Urinary bladder (tissue), 4 donors: Measurements from ENCODE around the gene OR6A2. TPM values are rescaled to one million over a fixed set of nuclear protein-coding genes. Genes with fewer than 3 reads are reported as not detected.
A peak's percentile ranks its signal among the peaks of the same experiment; 100 is the strongest.
"Not testable (repeated sequence)": the region's sequence is repeated elsewhere in the genome, so short reads cannot be mapped to it uniquely, and the experiment has no call there.

Experiments
- DNase-seq: peaks from one replicate; pipeline ENCODE4 v3.0.0-alpha.2; 2015; ENCODE audit errors: extremely low spot score
- H3K27ac ChIP-seq: one replicate; pipeline ENCODE4 v1.5.1; 2013; ENCODE audit warnings: low read depth, mild to moderate bottlenecking, moderate library complexity
- H3K36me3 ChIP-seq: one replicate; pipeline ENCODE4 v1.6.1; 2013; ENCODE audit warnings: mild to moderate bottlenecking, moderate library complexity; ENCODE audit not compliant: insufficient read depth
- H3K4me1 ChIP-seq: one replicate; pipeline ENCODE4 v1.6.1; 2013; ENCODE audit warnings: mild to moderate bottlenecking, moderate library complexity; ENCODE audit not compliant: insufficient read depth
- H3K4me3 ChIP-seq: one replicate; pipeline ENCODE4 v1.5.1; 2013; ENCODE audit warnings: low read depth, low read length
- WGBS: extraction: QIAGEN DNeasy Blood & Tissue Kit; methylation state at CpG from one replicate; pipeline ENCODE4 v1.1.7; 2013; 5-methylcytosine and 5-hydroxymethylcytosine counted together
- polyA plus RNA-seq: library from polyadenylated mRNA; stranded (reverse); fragments of 200-250 nt; gene quantifications from one replicate; pipeline ENCODE4 v1.2.3, GENCODE V29; 2013
- total RNA-seq: library from RNA; depleted of rRNA; stranded (reverse); fragments of >200 nt; gene quantifications from one replicate; pipeline ENCODE4 v1.2.3, GENCODE V29; 2014
- donor health status: healthy with polysubstance abuse.
- donor health status: healthy.

OR6A2 gene
- total and polyA plus RNA-seq, 2 donors = 0.85 TPM; not detected in 1

GRCh38 chr11:6801075-6801474 is 1.6 kb upstream of the OR6A2 start:
- not testable (repeated sequence) for DNase-seq, H3K36me3 ChIP-seq, H3K4me1 ChIP-seq, H3K4me3 ChIP-seq, H3K27ac ChIP-seq

DNA sequence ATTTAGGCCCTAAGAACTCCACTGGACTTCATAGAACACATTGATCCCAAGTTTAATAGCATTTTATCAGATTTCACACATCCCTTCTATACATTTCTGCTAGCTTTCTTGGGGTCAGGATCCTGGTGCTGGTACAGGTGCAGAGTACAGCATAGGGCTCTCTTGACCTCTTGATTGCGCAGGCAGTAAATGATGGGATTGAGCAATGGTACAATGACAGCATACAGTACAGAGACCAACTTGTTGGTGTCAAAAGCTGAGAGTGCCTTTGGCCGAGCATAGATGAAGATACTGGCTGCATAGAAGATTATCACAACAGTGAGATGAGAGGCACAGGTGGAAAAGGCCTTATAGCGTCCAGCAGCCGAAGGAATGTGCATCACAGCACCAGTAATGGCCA is 4.8 kb downstream of the OR6A2 start:
- DNase-seq = no peak
- H3K4me3 ChIP-seq = no peak overlapping the region
- whole genome bisulfite sequencing = 82% methylated on average over 4 of the region's 4 CpGs
- no peaks in the 10 kb centered on the region for H3K4me1 ChIP-seq
- no peaks in the 10 kb centered on the region for H3K36me3 ChIP-seq
- H3K27ac ChIP-seq = no peak overlapping the region

GRCh38 chr11:6790546-6790945 is 8.9 kb downstream of the OR6A2 start:
- Histone ChIP-seq H3K27ac (no peak overlapping the region), H3K4me3 (no peak overlapping the region), H3K4me1 (no peaks in the 10 kb centered on the region), H3K36me3 (no peaks in the 10 kb centered on the region)
- 69% methylated on average over 2 of the region's 2 CpGs for WGBS
- no peak for DNase-seq

GRCh38 chr11:6782720-6783119 is 16.8 kb downstream of the OR6A2 start, which contains the start of gene OR2AG1:
OR2AG1 (plus strand) TSS chr11:6783020; CDS start chr11:6785038, 2,018 bp downstream.
- no peak for DNase-seq
- 76% methylated on average over 2 of the region's 2 CpGs for WGBS
- no peaks in the 10 kb centered on the region for H3K36me3 ChIP-seq
- no peak within 1 kb of the TSS for H3K4me3 ChIP-seq
- H3K4me1 ChIP-seq = no peaks in the 10 kb centered on the region
- H3K27ac ChIP-seq = no peak within 1 kb of the TSS

DNA sequence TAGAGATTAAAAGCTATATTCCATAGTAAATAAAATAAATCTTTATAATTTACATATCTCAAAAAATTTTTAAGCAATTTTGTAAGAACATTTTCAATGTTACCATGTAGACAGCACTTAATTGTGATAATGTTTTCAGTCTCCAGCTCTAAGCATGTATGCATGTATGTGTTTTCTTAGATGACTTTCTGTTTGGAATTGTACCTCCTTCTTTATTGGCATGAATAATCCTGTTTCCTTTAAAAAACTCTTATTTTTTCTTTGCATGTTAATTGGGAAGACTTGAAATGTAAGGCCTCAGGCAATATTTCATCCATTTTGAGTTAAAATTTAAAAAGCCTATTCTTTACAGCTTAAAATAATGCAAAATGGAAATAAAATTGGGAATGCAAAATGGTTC is 18.7 kb downstream of the OR6A2 start:
- Histone ChIP-seq H3K4me1 (no peaks in the 10 kb centered on the region), H3K4me3 (no peak overlapping the region), H3K36me3 (no peaks in the 10 kb centered on the region), H3K27ac (no peak overlapping the region)
- DNase-seq = no peak

DNA sequence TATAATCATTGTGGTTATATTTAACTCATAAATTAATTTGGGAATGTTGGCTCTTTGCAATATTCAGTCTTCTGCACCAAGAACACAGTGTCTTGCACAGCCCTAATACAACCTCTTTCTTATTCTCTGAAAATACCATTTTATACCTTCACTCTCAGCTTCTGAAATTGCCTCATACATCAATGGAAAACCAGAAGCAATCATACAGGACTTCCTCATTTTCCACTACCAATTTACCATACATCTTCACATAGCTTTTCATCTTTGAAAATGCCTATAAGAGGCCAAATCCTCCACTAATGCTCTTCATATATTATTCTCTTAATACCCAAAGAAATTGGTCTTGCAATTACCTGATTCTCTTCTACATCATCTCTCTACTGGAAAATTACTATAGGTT is 21.0 kb downstream of the OR6A2 start:
- Histone ChIP-seq H3K36me3 (no peaks in the 10 kb centered on the region), H3K4me1 (no peaks in the 10 kb centered on the region), H3K27ac (no peak overlapping the region), H3K4me3 (no peak overlapping the region)
- DNase-seq = no peak

GRCh38 chr11:6771926-6772893 is 27.3 kb downstream of the OR6A2 start, which contains the start of gene OR2AG2:
OR2AG2 (minus strand) TSS chr11:6771976; CDS start chr11:6768957, 3,019 bp downstream.
- no peak for DNase-seq
- 60% methylated on average over 4 of the region's 4 CpGs for WGBS
- H3K4me1 ChIP-seq = no peaks in the 10 kb centered on the region
- H3K4me3 ChIP-seq = no peak within 1 kb of the TSS
- no peak within 1 kb of the TSS for H3K27ac ChIP-seq
- no peaks in the 10 kb centered on the region for H3K36me3 ChIP-seq

- WGBS = 52% methylated on average over 2 of the region's 2 CpGs
- Histone ChIP-seq H3K36me3 (no peaks in the 10 kb centered on the region), H3K4me3 (no peak overlapping the region), H3K4me1 (no peaks in the 10 kb centered on the region), H3K27ac (no peak overlapping the region)
- DNase-seq = peak; percentile 17
Observed at GRCh38 chr11:6757373-6757967, 42.0 kb downstream of the OR6A2 start.

DNA sequence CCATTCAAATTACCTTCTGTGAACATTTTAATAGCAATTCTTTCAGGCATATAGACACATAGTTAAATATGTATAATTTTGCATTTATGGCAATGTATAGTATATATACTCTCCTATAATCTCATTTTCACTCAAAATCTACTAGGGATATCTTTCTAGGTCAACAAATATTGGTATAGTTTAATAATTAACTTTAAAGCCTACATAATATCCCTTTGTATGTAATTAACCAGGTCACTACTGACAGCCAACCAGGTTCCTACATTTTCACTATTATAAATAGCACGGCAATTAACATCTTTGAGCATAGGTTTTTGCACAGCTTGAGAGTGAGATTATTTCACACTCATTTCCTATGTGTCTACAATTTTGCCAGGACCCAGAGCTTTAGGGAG is 43.5 kb downstream of the OR6A2 start:
- no peaks in the 10 kb centered on the region for H3K4me1 ChIP-seq
- H3K36me3 ChIP-seq = no peaks in the 10 kb centered on the region
- H3K27ac ChIP-seq = no peak overlapping the region
- DNase-seq = no peak
- no peak overlapping the region for H3K4me3 ChIP-seq
- WGBS = 81% methylated on average over 1 of the region's 1 CpG

GRCh38 chr11:6755303-6755952 is 44.1 kb downstream of the OR6A2 start:
- Histone ChIP-seq H3K4me1 (no peaks in the 10 kb centered on the region), H3K36me3 (no peaks in the 10 kb centered on the region), H3K4me3 (no peak overlapping the region), H3K27ac (no peak overlapping the region)
- WGBS = 7% methylated on average over 5 of the region's 5 CpGs
- no peak for DNase-seq

DNA sequence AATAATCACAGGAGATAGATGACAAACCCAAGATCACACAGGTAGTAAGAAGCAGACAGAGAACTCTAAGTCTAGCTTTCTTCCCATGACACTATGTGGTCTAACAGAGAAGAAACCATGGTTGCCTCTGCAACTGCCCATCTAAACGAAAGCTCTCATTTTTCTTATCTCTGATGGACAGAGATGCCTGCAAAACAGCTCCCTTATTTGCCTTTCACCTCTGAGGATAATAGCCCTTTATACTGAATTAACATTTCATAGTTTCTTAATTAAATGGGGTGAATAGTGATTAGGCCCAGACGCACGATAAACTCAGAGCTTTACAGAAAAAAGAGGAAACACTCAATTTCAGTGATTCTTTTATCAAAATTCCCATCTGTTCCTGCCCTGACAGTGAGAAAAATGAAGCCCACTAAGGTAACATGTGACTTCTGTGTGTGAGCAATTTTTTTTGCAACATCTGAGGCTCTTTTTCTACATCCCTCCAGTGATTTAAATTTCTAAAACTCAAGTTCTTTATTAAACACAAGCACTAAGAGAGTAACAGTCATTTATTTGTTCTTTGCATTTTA is 52.3 kb downstream of the OR6A2 start:
- 74% methylated on average over 3 of the region's 3 CpGs for WGBS
- Histone ChIP-seq H3K27ac (no peak overlapping the region), H3K36me3 (no peaks in the 10 kb centered on the region), H3K4me1 (no peaks in the 10 kb centered on the region), H3K4me3 (no peak overlapping the region)
- no peak for DNase-seq

GRCh38 chr11:6746626-6747025 is 52.9 kb downstream of the OR6A2 start:
- Histone ChIP-seq H3K4me1 (no peaks in the 10 kb centered on the region), H3K4me3 (peak overlapping the region; percentile 34), H3K36me3 (no peaks in the 10 kb centered on the region), H3K27ac (peak overlapping the region; percentile 67)
- no peak for DNase-seq
- WGBS = 54% methylated on average over 1 of the region's 1 CpG

DNA sequence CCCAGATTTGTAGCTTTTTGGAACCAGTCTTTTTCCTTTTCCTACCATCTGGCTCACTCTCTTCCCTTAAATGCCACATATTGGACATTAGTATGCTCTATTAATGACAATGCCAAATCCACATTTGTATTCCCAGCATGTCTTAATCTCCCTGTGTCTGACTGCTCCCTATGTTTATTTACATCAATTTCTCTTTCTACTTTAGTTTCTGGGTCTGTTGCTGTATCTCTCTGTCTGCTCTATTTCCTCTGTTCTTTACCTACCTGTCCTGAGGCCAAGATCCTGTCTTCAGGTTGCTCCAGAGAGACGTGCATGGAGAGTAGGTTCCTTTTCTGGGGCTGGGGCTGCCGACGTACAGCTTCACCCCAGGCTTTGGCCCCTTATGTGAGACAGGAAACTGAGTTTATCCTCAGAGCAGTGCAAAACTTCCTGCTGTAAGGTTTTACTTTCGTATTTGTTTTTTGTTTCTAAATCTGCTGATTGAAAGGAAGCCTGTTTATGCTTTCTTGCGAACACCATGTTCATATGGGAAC is 53.3 kb downstream of the OR6A2 start:
- Histone ChIP-seq H3K36me3 (no peaks in the 10 kb centered on the region), H3K4me3 (peak overlapping the region; percentile 34), H3K4me1 (no peaks in the 10 kb centered on the region), H3K27ac (peak overlapping the region; percentile 92)
- 28% methylated on average over 5 of the region's 5 CpGs for WGBS
- no peak for DNase-seq
